Adipose tissue (tissue), 3 donors: ENCODE measurements around the gene CNMD. TPM values are rescaled to one million over a fixed set of nuclear protein-coding genes. Genes with fewer than 3 reads are reported as not detected.
"Not testable (repeated sequence)": the region's sequence is repeated elsewhere in the genome, so short reads cannot be mapped to it uniquely, and the experiment has no call there.

ENCODE experiments used
- H3K27ac ChIP-seq: one replicate; pipeline ENCODE4 v1.5.1; 2013; ENCODE audit warnings: low read depth, low read length
- WGBS, 3 donors: extraction: QIAGEN DNeasy Blood & Tissue Kit; methylation state at CpG; one replicate each; pipeline ENCODE4 v1.1.7; 2013; 5-methylcytosine and 5-hydroxymethylcytosine counted together
- polyA plus RNA-seq, 3 donors: library from polyadenylated mRNA; stranded (reverse); fragments of 200-250 nt; gene quantifications; one replicate each; pipeline ENCODE4 v1.2.3, GENCODE V29; 2013
- donor health status: healthy with polysubstance abuse.
- donor health status: Bipolar disorder and iron deficiency.
- donor health status: healthy.

CNMD gene
- polyA plus RNA-seq, 3 donors, result 0.52 TPM; not detected in 2

DNA sequence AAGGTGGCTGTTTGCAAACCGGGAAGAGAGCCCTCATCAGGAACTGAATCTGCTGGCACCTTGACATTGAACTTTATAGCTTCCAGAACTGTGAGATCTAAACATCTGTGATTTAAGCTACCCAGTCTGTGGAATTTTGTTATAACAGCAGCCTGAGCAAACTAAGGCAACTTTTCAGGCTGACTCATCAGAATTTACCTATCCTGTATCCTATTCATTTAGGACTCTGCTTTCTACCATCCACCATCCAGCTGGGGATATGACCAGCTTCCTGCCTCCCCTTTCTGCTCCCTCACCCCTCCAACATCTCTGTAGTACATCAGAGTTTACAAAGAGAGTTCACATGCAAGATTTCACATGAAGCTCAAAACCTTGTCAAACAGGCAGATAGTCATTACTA lies 11.1 kb upstream of the CNMD start:
- 57 to 82% (median 74%) methylated on average over 1 of the region's 1 CpG for WGBS, 3 donors

DNA sequence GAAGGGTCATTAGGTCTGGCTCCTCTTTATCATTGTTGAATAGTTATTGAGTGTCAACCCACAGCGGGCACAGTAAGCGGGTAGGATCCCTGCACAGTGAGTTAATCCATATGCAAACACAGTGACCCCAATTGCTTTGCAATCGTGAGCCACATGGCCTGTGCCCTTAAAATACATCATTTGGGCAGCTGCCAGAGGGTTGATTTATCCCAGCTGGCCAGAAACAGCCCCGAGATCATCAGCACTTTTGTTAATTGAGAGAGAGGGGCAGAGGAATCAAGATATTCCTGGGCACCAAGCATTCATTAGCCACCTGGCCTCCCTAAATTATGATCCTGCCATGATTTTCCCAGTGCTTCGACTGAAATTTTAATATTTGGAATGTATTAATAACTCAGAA lies 9.8 kb upstream of the CNMD start:
- 41 to 46% (median 41%) methylated on average over 5 of the region's 5 CpGs for WGBS, 3 donors
- no peak overlapping the region for H3K27ac ChIP-seq

More for the DNA sequence above, 11.1 kb upstream of the CNMD start:
- H3K27ac ChIP-seq, result no peak overlapping the region

DNA sequence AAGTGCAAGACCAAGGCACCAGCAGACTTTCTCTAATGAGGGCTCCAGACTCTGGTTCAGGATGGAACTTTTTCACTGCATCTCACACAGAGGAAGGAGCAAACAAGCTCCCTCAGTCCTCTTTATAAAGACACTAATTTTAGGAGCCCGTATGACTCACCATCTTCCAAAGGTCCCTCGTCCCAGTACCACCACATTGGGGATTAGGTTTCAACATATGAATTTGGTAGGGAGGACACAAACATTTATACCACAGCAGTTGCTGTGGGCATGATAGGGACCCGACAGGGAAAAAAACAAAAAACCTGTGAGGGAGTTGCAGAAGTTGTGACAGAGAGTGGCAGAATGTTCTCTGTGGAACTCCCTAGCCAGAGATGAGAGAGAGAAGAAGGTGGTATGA lies 6.5 kb upstream of the CNMD start:
- H3K27ac ChIP-seq, result no peak overlapping the region
- WGBS, 3 donors, result 53 to 76% (median 68%) methylated on average over 3 of the region's 3 CpGs

DNA sequence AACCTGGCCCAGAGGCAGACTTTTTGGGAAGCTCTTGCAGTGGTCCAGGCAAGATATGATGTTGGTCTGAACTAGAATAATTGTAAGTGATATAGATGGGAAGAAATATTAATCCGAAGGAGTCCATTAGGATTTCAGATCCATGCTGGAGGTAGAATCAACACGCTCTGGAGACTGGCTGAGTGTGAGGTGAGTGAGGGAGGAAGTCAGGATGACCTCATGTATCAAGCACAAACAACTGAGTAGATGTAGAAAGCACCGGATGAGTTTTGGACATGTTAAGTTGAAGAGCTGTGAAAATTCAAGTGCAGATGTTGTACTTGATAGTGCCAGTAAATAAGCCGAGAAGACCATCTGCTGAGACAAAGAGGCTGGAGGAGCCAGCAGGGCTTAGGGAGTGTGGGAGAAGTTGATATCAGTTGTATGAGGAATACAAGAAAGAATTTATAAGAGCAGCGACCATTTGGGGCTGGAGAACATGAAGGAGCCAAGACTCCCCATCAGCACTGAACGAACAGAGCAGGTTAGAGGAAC lies 5.3 kb upstream of the CNMD start:
- 68 to 71% (median 69%) methylated on average over 6 of the region's 6 CpGs for WGBS, 3 donors
- H3K27ac ChIP-seq, result no peak overlapping the region

DNA sequence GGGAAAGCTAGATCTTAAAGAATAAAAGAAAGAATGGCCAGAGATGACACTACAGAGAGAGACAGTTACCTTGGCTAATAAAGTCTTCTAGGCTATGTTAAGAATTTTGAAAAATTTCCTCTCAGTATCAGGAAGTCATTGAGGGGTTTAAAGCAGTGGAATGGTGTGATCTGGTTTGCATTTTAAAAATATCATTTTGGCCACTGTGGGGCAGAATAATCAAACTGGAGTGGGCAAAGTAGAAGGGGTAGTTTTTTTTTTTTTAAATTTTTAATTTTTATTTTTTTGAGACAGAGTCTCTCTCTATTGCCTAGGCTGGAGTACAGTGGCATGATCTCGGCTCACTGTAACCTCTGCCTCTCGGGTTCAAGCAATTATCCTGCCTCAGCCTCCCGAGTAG lies 4.4 kb upstream of the CNMD start:
- WGBS, 3 donors, result 92 to 95% (median 95%) methylated on average over 3 of the region's 3 CpGs
- H3K27ac ChIP-seq, result no peak overlapping the region

DNA sequence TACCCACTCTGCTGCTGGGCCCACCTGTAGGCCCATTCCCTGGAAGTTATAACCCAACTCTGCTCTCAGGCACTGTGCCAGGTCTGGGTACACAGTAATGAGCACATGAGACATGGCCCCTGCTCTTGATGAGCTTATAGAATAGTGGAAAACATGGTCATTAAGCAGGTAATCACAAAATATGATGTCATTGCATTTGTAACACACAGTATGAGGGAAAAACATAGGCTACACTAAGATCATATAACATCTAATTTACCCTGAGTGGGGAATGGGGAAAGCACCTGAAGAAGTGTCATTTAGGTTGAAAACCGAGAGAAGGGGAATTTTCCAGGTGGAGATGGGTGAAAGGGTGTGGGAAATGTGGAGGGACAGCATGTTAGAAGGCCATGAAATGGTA lies 3.9 kb upstream of the CNMD start:
- WGBS, 3 donors, result 67 to 85% (median 71%) methylated on average over 1 of the region's 1 CpG
- no peak overlapping the region for H3K27ac ChIP-seq

DNA sequence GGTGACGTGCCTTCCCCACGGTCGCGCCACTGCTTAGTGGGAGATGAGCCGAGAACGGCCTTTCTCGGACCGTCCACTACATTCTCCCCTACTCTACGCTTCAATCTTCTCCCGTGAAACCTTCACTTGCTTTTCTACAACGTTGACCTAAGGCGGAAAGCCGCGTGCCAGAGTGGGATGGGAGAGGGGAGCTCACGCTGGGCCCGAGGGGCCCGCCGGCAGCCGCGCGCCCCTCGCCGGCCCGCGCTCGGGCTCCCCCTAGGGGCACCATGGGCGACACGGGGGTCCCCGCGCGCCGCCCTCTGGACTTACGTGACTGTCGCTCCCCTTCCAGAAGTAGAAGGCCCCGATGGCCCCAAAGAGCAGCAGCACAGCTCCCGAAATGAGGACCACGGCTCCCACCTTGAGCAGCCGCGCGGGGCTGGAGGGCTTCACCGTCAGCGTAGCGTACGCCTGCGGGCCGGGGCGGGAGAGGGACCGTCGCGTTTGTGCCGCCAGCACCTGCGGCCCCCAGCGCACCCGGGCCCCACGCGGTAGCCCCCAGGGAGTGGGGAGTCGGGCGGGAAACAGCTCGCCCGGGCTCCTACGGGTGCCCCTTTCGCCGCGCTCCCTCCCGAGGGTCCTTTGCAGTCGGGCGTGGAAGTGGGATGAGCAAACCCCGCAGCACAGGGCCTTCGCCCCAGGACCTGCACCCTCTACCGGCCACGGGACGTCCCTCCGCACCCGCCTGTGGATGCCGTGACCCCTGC lies 727 bp downstream of the CNMD start:
- 4 to 7% (median 7%) methylated on average over 68 to 75 of the region's 75 CpGs for WGBS, 3 donors

DNA sequence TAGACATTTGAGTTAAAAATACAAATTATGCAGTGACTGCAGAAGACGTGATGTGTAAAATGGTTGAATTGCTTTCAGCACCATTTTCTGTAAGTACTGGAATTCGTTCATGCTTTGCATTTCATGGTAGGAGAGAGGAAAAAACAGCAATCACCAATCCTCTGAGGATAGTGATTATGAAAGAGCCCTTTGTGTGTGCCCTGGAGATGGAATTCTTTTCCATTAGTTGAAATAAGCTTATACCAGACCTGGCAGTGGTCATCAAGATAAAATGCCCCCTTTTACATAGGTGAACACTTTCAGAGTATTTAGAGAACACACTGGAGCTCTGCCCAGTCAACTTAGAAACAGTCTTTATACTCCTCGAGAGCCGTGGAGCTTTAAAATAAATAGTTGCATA lies 1.7 kb downstream of the CNMD start:
- no peak overlapping the region for H3K27ac ChIP-seq
- 66 to 86% (median 76%) methylated on average over 4 of the region's 4 CpGs for WGBS, 3 donors

More for the DNA sequence above, 727 bp downstream of the CNMD start:
- no peak overlapping the region for H3K27ac ChIP-seq

DNA sequence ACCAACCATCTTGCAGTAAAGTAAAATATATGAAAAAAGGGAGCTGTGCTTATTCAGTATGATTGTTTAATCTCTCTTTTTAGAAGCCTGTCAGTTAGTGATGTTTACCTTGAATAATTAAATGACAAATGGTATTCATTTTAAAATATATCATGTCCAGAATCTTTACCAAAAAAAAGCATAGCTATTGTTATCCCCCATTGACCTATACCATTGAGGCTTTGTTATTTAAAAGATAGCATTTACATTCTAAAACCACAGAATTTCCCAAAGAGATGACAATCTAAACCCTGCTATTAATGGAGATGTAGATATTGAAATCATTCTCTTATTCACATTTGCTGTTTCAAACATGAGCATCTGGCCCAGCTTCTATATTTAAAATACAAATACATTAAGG lies 2.2 kb downstream of the CNMD start:
- no peak overlapping the region for H3K27ac ChIP-seq

DNA sequence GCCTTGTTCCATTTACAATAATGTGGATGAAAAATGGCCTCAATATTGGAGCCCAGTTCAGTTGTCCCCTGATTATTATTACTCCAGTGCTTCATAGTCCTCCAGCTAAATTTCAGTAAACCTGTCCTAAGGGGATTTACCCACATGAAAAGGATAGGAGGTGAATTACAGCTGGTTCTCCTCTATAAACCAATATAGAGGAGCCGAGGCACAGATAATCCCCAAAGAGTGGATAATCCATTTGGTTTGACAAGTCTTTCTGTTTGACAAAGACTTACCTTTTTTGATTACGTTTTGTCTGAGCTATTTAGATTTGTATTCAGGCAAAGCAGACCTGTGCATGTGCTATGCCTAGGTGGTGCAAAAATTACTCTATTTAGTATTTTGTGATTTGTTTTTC lies 2.7 kb downstream of the CNMD start:
- 81 to 90% (median 87%) methylated on average over 2 of the region's 2 CpGs for WGBS, 3 donors

DNA sequence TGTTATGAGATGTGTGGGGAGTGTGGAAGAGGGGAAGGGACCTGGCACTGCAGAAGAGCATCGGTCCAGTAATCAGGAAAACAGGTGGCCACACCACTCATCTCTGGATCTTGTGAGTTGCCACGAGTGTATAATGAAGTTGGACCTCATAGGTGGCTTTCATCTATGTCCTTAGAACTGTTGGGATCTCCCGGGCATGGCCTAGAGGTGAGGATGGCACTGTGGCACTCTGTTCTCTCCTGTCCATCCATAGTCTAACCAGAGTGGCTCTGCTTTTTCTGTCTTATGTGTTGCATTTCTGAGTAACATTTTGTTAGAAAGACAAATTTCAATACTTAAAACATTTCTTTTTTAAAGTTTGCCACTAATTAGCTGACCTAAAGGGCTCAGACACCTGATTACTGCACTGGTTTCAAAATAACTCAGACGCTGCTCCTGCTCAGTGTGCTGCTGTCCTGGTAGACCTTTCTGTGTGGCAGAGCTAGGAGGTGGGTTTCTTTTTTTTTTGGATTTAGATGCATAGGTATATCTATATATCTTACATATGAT lies 5.5 kb downstream of the CNMD start:
- no peak overlapping the region for H3K27ac ChIP-seq
- WGBS, 3 donors, result 79 to 86% (median 81%) methylated on average over 4 of the region's 4 CpGs

More for the DNA sequence above, 2.7 kb downstream of the CNMD start:
- no peak overlapping the region for H3K27ac ChIP-seq

DNA sequence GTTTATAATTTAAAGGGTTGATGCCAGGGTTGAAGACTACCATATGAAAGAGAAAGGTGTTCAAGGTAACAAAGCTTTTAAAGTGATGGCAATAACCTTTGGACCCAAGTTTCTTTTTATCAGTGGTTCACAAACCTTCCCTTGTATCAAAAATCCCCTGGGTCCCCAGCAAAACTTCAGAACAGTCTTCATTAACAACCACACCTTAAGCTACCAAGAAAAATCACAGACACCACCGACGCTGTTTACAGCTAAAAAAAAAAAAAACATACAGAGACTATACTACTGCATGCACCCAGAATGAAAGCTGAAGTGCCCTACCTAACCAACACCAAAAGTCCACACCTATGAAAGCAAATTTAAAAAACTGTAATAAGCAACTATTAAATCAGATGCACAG lies 13.4 kb downstream of the CNMD start:
- 74 to 94% (median 89%) methylated on average over 2 of the region's 2 CpGs for WGBS, 3 donors

DNA sequence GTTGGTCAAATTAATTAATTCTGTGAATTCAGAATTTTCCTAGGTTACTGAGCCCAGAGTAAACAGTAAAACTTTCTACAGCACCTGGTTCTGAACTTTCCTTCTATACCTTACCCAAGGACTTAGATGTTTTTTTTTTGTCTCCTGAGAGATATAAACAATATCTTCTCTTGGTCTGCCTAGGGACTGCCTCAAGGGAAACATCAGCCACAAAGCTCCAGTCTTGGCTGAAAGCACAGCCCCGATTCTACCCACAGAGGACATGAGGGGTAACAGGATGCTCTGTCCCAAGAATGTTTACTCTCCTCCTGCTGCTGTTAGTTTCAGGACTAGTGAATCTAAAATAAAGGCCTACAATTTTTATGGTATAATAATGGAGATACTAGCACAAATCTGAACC lies 14.3 kb downstream of the CNMD start:
- no peak overlapping the region for H3K27ac ChIP-seq
- WGBS, 3 donors, result 78 to 85% (median 81%) methylated on average over 1 of the region's 1 CpG

More for the DNA sequence above, 13.4 kb downstream of the CNMD start:
- no peak overlapping the region for H3K27ac ChIP-seq

DNA sequence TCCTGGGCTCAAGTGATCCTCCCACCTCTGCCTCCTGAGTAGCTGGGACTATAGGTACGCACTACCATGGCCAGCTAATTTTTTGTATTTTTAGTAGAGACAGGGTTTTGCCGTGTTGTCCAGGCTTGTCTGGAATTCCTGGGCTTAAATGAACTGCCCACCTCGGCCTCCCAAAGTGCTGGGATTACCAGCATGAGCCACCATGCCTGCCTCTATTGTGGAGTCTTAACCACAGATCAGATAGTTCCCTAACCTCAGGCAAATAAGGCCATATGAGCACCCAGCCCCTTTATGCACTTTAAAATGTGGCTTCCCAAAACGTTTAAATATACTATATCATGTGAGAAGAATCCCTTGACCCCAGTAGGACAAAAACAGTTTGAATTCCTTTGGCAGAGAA lies 16.4 kb downstream of the CNMD start:
- 68 to 84% (median 78%) methylated on average over 4 of the region's 4 CpGs for WGBS, 3 donors
- H3K27ac ChIP-seq, result no peak overlapping the region

DNA sequence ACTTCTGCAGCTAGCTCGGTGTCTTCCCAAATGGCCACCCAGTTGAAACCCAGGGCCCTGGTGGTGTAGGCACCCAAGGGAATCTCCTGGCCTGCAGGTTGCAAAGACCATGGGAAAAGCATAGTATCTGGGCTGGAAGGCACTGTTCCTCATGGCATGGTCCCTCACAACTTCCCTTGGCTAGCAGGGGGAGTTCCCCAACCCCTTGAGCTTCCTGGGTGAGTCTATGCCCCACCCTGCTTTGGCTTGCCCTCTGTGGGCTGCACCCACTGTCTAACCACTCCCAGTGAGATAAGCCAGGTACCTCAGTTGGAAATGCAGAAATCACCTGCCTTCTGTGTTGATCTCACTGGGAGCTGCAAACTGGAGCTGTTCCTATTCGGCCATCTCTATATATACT lies 18.3 kb downstream of the CNMD start:
- 90 to 96% (median 94%) methylated on average over 2 of the region's 2 CpGs for whole genome bisulfite sequencing, 3 donors
- not testable (repeated sequence) for H3K27ac ChIP-seq

DNA sequence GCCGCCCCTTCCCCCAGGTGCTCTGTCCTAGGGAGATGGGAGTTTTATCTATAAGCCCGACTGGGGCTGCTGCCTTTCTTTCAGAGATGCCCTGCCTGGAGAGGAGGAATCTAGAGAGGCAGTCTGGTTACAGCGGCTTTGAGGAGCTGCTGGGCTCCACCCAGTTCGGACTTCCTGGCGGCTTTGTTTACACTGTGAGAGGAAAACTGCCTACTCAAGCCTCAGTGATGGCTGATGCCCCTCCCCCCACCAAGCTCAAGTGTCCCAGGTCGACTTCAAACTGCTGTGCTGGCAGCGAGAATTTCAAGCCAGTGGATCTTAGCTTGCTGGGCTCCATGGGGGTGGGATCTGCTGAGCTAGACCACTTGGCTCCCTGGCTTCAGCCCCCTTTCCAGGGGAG lies 18.7 kb downstream of the CNMD start:
- H3K27ac ChIP-seq, result not testable (repeated sequence)
- WGBS, 3 donors, result 53 to 63% (median 57%) methylated on average over 7 of the region's 7 CpGs

DNA sequence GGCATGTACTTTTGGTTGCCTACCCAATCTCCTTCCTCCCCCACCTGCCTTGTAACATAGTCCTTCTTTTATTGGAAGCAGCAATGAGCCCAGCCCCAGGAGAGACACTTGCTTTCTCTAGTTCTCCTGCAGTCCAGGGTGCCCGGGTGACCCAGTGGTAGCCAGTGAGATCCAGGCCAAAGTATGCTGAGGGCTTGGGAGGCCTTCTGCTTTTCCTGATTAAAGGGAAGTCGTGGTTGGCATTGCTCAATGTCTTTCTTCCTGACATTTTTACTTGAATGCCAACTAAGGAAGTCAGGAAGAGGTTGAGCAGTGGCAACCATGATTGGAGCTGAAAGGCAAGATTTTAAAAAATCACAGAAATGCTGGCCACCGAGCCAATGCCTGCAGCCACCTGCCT lies 25.7 kb downstream of the CNMD start:
- WGBS, 3 donors, result 30 to 67% (median 36%) methylated on average over 3 of the region's 3 CpGs
- no peak overlapping the region for H3K27ac ChIP-seq

DNA sequence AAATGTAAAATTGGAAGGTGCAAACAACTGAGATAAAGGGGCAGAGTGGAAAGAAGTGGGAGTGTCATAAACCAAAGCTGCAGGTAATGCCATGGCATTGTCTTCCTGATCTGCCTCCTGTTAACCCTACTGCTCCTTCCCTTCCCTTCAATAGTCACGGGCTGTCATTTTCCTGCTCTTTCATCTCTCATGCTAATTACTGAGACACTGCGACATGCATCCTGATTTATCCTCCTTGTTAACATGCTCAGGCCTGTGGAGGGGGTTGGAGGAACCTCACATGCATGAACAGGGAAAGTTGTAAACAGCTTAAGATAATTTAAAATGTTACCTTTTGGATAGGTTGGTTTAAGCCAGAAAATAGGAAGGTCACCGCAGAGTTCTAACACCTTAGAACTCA lies 27.2 kb downstream of the CNMD start:
- no peak overlapping the region for H3K27ac ChIP-seq
- WGBS, 3 donors, result 71 to 79% (median 79%) methylated on average over 3 of the region's 3 CpGs

DNA sequence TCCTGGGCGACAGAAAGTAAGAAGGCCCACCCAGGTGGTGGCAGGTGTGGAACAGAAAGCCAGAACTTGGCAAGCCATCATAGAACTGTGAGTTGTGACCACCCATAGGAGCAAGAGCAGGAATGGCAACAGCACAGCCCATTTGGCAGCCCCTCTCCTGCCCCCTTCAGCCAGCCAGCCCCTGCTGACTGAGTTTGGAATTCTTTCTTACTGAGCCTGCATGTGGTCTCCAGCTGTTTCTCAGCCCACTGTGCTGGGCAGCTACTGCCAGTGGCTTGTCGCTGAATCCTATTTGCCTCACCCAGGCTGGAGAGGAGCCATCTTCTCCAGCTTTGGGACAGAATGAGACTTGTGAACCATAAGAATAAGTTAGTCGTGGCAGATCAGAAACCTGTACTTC lies 28.3 kb downstream of the CNMD start:
- 78 to 84% (median 81%) methylated on average over 3 of the region's 3 CpGs for WGBS, 3 donors
- no peak overlapping the region for H3K27ac ChIP-seq

DNA sequence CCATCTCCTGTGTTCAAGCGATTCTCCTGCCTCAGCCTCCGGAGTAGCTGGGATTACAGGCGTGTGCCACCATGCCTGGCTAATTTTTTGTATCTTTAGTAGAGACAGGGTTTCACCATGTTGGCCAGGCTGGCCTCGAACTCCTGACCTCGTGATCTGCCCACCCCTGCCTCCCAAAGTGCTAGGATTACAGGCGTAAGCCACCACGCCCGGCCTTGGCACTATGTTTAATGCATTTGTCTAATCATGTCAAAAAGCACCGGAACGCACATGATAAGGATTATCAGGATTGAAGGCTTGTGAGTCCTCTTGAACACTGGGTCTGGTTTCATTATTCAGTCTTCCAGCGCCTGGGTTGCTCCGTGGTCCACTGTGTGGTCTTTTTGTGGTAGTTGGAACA lies 31.4 kb downstream of the CNMD start:
- not testable (repeated sequence) for H3K27ac ChIP-seq
- 71 to 87% (median 85%) methylated on average over 12 of the region's 12 CpGs for WGBS, 3 donors
